Lower lobe of right lung (tissue), 2 donors: ENCODE data around the gene FIGNL1. TPM values are rescaled to one million over a fixed set of nuclear protein-coding genes. Genes with fewer than 3 reads are reported as not detected.
"Not testable (repeated sequence)": the region's sequence is repeated elsewhere in the genome, so short reads cannot be mapped to it uniquely, and the experiment has no call there.

Experiments
- ATAC-seq, 2 donors: fragments of 200-7000 bp; cut with Tn5 transposase; one replicate each; pipeline ENCODE4 v1.9.1; 2020 to 2022; ENCODE audit warnings: mild to moderate bottlenecking in 2 of 2, moderate library complexity in 2 of 2
- DNase-seq: peaks from one replicate; pipeline ENCODE4 v3.0.0-alpha.2; 2020
- H3K27ac ChIP-seq: fragments of 200-600 bp; one replicate; pipeline ENCODE4 v1.8.0; 2022
- H3K27me3 ChIP-seq: fragments of 200-600 bp; one replicate; pipeline ENCODE4 v1.8.0; 2022; ENCODE audit warnings: low read depth
- H3K36me3 ChIP-seq: fragments of 200-600 bp; one replicate; pipeline ENCODE4 v1.8.0; 2022; ENCODE audit warnings: mild to moderate bottlenecking
- H3K4me1 ChIP-seq: fragments of 200-600 bp; one replicate; pipeline ENCODE4 v1.8.0; 2022
- H3K4me3 ChIP-seq: fragments of 200-600 bp; one replicate; pipeline ENCODE4 v1.8.0; 2022; ENCODE audit warnings: mild to moderate bottlenecking
- H3K9me3 ChIP-seq: fragments of 200-600 bp; one replicate; pipeline ENCODE4 v1.8.0; 2022
- intact Hi-C: fragments of 100-400 bp; cut with DNase I; formaldehyde crosslinking; loops from one replicate; pipeline ENCODE4 v1.11.0; 2022
- total RNA-seq: library from RNA; stranded (reverse); fragmentation: NEBNext Ultra II Directional; extraction: Animal tissue kit (Norgen Biotek cat#: 25700); gene quantifications from one replicate; pipeline ENCODE4 v1.2.1, GENCODE V29; 2021
- TF ChIP-seq, protein P1 (sequence below): fragments of 200-600 bp; IDR thresholded peaks from one replicate; pipeline ENCODE4 v1.8.0; 2022; ENCODE audit warnings: antibody characterized with exemption, mild to moderate bottlenecking
- donor health status: DM: no; HTN: yes; CAD: no; lungs with severe emphysema.

FIGNL1 gene
- total RNA-seq, 1 donor from 2014 or later = 5.0 TPM

DNA sequence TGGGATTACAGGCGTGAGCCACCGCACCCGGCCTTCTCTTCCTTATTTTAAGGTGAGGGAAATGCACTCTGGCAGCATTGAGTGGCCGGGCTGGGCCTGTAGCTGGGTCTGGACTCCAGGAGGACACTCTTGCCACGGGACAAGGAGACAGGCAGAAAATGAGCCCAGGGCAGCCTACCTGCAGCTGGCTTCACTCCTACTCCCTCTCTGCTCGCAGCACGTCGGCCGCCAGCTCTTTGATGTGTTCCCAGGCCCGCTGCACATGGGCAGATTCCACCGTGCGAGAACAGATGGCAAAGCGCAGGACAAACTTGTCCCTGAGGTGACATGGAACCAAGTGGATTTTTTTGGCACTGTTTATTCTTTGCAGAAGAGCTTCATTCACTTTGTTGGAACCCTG, 12.9 kb upstream of the FIGNL1 start:
- no peak overlapping the region for H3K27ac ChIP-seq
- no peaks in the 10 kb centered on the region for H3K27me3 ChIP-seq
- TF ChIP-seq, protein P1, sequence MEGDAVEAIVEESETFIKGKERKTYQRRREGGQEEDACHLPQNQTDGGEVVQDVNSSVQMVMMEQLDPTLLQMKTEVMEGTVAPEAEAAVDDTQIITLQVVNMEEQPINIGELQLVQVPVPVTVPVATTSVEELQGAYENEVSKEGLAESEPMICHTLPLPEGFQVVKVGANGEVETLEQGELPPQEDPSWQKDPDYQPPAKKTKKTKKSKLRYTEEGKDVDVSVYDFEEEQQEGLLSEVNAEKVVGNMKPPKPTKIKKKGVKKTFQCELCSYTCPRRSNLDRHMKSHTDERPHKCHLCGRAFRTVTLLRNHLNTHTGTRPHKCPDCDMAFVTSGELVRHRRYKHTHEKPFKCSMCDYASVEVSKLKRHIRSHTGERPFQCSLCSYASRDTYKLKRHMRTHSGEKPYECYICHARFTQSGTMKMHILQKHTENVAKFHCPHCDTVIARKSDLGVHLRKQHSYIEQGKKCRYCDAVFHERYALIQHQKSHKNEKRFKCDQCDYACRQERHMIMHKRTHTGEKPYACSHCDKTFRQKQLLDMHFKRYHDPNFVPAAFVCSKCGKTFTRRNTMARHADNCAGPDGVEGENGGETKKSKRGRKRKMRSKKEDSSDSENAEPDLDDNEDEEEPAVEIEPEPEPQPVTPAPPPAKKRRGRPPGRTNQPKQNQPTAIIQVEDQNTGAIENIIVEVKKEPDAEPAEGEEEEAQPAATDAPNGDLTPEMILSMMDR = no peak
- intact Hi-C loops = no loop called here
- DNase-seq = no peak
- ATAC-seq = no peak
- H3K9me3 ChIP-seq = no peaks in the 10 kb centered on the region
- no peak overlapping the region for H3K4me3 ChIP-seq
- no peaks in the 10 kb centered on the region for H3K36me3 ChIP-seq
- peaks cover 4% of the 10 kb centered on the region for H3K4me1 ChIP-seq

DNA sequence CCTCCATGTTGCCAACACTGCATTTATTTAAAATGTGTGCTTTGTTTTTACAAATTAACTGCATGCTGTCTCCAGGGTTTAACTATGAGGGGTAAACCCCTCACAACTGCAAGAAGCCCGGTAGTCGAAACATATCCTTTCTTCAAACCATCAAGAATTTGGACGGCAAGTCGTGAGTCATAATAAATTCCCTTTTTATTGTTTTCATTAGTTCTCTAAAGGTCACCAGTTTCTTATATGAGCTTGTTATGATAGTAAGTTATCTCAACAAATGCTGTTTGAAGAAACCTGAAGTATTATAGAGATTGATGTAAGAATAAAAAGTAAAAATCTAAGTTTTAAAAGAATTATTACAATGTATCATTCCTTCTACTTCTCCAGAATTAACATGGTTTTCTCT, 12.2 kb upstream of the FIGNL1 start:
- no peaks in the 10 kb centered on the region for H3K27me3 ChIP-seq
- H3K4me1 ChIP-seq = no peaks in the 10 kb centered on the region
- intact Hi-C loops = no loop called here
- no peak overlapping the region for H3K27ac ChIP-seq
- no peaks in the 10 kb centered on the region for H3K36me3 ChIP-seq
- no peak overlapping the region for H3K4me3 ChIP-seq
- DNase-seq (no peak), ATAC-seq (no peak)
- TF ChIP-seq, protein P1 = no peak
- no peaks in the 10 kb centered on the region for H3K9me3 ChIP-seq

DNA sequence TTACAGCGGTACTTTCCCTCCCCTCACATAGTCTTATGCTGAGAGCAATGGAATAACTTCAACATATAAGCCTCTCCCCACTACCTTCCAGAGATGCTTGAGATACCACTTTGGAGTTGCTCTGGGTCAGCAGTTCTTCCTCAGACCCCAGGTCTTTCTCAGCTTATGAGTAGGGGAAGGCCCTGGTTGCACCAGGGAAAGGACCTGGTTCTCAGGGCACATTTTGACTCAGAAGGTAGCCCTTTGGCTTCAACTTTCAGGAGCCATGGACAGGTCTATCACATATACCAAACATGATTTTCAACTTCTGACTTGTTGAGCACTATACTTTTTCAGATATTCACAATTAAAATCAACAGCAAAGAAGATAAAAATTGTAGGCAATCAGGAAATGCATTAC, 11.5 kb upstream of the FIGNL1 start:
- no peaks in the 10 kb centered on the region for H3K36me3 ChIP-seq
- intact Hi-C loops = no loop called here
- ATAC-seq = no peak

DNA sequence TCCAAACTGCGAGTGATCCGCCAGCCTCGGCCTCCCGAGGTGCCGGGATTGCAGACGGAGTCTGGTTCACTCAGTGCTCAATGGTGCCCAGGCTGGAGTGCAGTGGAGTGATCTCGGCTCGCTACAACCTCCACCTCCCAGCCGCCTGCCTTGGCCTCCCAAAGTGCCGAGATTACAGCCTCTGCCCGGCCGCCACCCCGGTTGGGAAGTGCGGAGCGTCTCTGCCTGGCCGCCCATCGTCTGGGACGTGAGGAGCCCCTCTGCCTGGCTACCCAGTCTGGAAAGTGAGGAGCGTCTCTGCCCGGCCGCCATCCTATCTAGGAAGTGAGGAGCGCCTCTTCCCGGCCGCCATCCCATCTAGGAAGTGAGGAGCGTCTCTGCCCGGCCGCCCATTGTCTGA, 9.0 kb upstream of the FIGNL1 start:
- not testable (repeated sequence) for DNase-seq, ATAC-seq, H3K9me3 ChIP-seq

More for the DNA sequence above, 11.5 kb upstream of the FIGNL1 start:
- no peaks in the 10 kb centered on the region for H3K27me3 ChIP-seq
- DNase-seq = no peak
- H3K9me3 ChIP-seq = no peaks in the 10 kb centered on the region
- no peak overlapping the region for H3K4me3 ChIP-seq
- no peak overlapping the region for H3K27ac ChIP-seq
- H3K4me1 ChIP-seq = no peaks in the 10 kb centered on the region
- TF ChIP-seq, protein P1 = no peak

DNA sequence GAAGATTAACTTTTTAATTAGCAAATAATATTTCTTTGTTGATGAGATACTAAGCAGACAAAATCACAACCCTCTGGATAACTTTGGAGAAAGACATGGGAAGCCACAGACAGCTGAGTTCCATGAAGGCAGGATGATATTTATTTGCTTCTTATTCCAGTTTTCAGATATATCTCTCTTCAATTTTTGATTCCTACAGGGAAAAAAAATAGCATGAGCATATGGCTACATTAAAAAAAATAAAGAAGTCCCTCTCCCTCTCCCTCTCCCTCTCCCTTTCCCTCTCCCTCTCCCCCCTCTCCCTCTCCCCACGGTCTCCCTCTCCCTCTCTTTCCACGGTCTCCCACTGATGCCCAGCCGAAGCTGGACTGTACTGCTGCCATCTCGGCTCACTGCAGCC, 8.5 kb upstream of the FIGNL1 start:
- H3K4me1 ChIP-seq, H3K4me3 ChIP-seq, H3K36me3 ChIP-seq, H3K27ac ChIP-seq, intact Hi-C loops, H3K9me3 ChIP-seq, H3K27me3 ChIP-seq, DNase-seq, ATAC-seq: not testable (repeated sequence)

More for the DNA sequence above, 9.0 kb upstream of the FIGNL1 start:
- H3K27me3 ChIP-seq, intact Hi-C loops, H3K4me3 ChIP-seq, H3K36me3 ChIP-seq, H3K27ac ChIP-seq, H3K4me1 ChIP-seq: not testable (repeated sequence)

DNA sequence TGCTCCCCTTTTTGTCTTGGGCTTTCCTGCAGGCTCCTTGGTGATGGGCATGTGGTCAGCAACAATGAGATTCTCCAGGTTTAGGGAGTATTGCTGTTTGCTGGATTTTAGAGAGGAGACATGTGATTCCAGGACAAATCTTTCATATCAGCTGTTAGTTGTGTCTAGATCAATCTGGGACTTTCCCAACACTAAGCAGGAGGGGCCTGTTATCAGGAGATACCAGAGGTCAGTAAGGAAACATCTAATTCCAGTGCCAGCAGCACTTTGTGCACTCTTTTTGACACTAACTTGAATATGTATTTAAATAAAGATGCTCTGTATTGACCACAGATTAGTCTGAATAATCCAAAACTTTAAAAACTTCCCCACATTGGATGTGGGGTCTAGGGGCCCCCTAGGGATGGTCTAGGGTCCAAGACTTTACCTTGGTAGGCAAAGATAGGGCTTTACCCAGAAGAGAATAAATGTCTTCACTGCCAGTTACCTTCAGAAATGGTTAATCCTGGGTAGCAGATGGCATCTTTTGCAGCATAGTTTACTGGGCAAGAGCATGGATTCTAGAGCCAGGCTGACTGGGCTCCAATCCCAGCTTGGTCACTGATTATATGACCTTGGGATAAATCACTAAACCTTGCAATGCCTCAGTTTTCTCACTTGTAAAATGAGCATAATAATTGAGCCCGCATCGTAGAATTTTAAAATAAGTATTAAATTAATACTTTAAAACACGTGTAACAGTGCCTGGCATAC, 6.4 kb upstream of the FIGNL1 start:
- intact Hi-C loops = no loop called here
- no peaks in the 10 kb centered on the region for H3K4me1 ChIP-seq
- TF ChIP-seq, protein P1 = no peak
- ATAC-seq (no peak), DNase-seq (no peak)
- no peaks in the 10 kb centered on the region for H3K36me3 ChIP-seq
- H3K9me3 ChIP-seq = no peaks in the 10 kb centered on the region
- no peak overlapping the region for H3K27ac ChIP-seq
- H3K4me3 ChIP-seq = no peak overlapping the region
- no peaks in the 10 kb centered on the region for H3K27me3 ChIP-seq
